Tibial artery (tissue), 4 donors: Measurements from ENCODE around the gene RAP1GAP2.

Experiments
- DNase-seq, 2 donors: peaks; one replicate each; pipeline ENCODE4 v3.0.0-alpha.2; 2019
- H3K27ac ChIP-seq, 2 donors: fragments of 200-600 bp; sonication (generic) in 1 of 2; 1 replicate in 1 of 2; 2 replicates in 1 of 2; pipeline ENCODE4 v1.5.1; 2018 to 2019; ENCODE audit warnings: mild to moderate bottlenecking in 1 of 2
- H3K27me3 ChIP-seq, 2 donors: fragments of 200-600 bp; sonication (generic) in 1 of 2; one replicate each; pipeline versions ENCODE4 v1.5.1 to v1.6.0; 2016 to 2019
- H3K36me3 ChIP-seq, 3 donors: fragments of 200-600 bp; sonication (generic) in 2 of 3; one replicate each; pipeline ENCODE4 v1.5.1; 2016 to 2019; ENCODE audit warnings: mild to moderate bottlenecking in 2 of 3
- H3K4me1 ChIP-seq, 4 donors: fragments of 200-600 bp; sonication (generic) in 2 of 4; 1 replicate in 3 of 4; 2 replicates in 1 of 4; pipeline ENCODE4 v1.5.1; 2016 to 2019
- H3K4me3 ChIP-seq, 2 donors: fragments of 200-600 bp; sonication (generic) in 1 of 2; 1 replicate in 1 of 2; 2 replicates in 1 of 2; pipeline ENCODE4 v1.5.1; 2018 to 2019; ENCODE audit warnings: mild to moderate bottlenecking in 2 of 2
- H3K9me3 ChIP-seq, 3 donors: fragments of 200-600 bp; sonication (generic) in 1 of 3; one replicate each; pipeline ENCODE4 v1.5.1; 2016 to 2019
- CTCF ChIP-seq, 2 experiments: fragments of 200-600 bp in 1 of 2; fragments of 450-650 bp in 1 of 2; IDR thresholded peaks; one replicate each; pipeline ENCODE4 v1.5.1; 2017 to 2019; ENCODE audit warnings: antibody characterized with exemption in 2 of 2, mild to moderate bottlenecking in 1 of 2, moderate library complexity in 1 of 2
- intact Hi-C: fragments of 100-400 bp; cut with DNase I; formaldehyde crosslinking; loops from one replicate; pipeline ENCODE4 v1.15.0; 2023; ENCODE audit warnings: low total_unique reads

Gene RAP1GAP2

GRCh38 chr17:2892305-2892971 is 96.2 kb downstream of the RAP1GAP2 start:
- no peaks in the 10 kb centered on the region for H3K9me3 ChIP-seq
- no peak overlapping the region for H3K27ac ChIP-seq
- DNase-seq = no peak
- H3K36me3 ChIP-seq = no peaks in the 10 kb centered on the region
- H3K4me1 ChIP-seq = no peaks in the 10 kb centered on the region
- H3K4me3 ChIP-seq = no peak overlapping the region
- TF ChIP-seq CTCF (IDR thresholded peaks at IDR 0.05) = no peak
- H3K27me3 ChIP-seq = no peaks in the 10 kb centered on the region
- intact Hi-C loops = no loop called here

DNA sequence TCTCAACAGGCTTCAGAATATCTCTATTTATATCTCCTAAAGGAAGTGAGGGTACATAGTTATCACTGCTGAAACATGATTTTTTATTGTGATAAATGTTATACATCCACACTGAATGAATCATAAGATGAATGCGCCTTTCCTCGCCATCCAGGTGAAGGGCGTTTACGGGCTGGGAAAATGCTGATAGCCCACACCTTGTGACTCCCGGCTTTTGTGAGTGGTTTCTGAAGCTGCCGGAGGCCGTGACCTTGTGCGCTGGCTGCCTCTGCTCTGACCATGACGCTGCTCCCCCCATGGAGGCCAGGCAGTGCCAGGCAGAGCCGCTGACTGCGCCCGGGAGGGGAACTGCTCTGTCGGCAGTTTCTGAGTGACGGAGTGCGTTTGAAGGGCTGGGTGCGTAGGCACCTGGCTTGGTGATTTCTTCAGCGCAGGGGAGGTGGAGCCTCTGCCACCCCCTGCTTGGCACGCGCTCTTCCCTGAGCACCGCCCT is 97.2 kb downstream of the RAP1GAP2 start:
- DNase-seq = no peak
- Histone ChIP-seq H3K27ac (no peak overlapping the region), H3K36me3 (no peaks in the 10 kb centered on the region), H3K9me3 (no peaks in the 10 kb centered on the region), H3K4me3 (no peak overlapping the region), H3K4me1 (no peaks in the 10 kb centered on the region), H3K27me3 (no peaks in the 10 kb centered on the region)
- intact Hi-C loops = no loop called here
- TF ChIP-seq CTCF (IDR thresholded peaks at IDR 0.05) = no peak

GRCh38 chr17:2894782-2895181 is 98.5 kb downstream of the RAP1GAP2 start:
- no peaks in the 10 kb centered on the region for H3K27me3 ChIP-seq
- no peaks in the 10 kb centered on the region for H3K4me1 ChIP-seq
- H3K27ac ChIP-seq = no peak overlapping the region
- DNase-seq = no peak
- TF ChIP-seq CTCF (IDR thresholded peaks at IDR 0.05) = no peak
- no peaks in the 10 kb centered on the region for H3K9me3 ChIP-seq
- no peak overlapping the region for H3K4me3 ChIP-seq
- no peaks in the 10 kb centered on the region for H3K36me3 ChIP-seq
- intact Hi-C loops = no loop called here

DNA sequence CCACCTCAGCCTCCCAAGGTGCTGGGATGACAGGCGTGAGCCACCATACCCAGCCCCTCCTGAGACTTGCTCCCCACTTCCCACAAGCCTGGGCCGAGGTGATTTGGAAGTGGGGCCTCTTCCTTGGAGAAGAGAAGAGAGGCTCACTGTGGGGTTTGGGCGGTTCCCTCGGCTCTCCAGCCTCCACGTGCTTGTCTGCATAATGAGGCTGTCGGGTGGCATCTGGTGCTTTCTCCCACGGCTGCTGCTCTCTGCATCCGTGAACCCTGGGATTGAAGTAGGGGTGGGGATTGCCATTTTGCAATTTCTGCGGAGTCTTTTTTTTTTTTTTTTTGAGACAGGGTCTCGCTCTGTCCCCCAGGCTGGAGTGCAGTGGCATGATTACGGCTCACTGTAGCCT is 101.4 kb downstream of the RAP1GAP2 start:
- DNase-seq = no peak
- Histone ChIP-seq H3K27ac (no peak overlapping the region), H3K4me3 (no peak overlapping the region), H3K4me1 (no peaks in the 10 kb centered on the region), H3K27me3 (no peaks in the 10 kb centered on the region), H3K36me3 (no peaks in the 10 kb centered on the region), H3K9me3 (no peaks in the 10 kb centered on the region)
- intact Hi-C loops = no loop called here
- TF ChIP-seq CTCF (IDR thresholded peaks at IDR 0.05) = no peak

GRCh38 chr17:2898255-2898926 is 102.2 kb downstream of the RAP1GAP2 start:
- no peak for DNase-seq
- intact Hi-C loops = no loop called here
- no peak overlapping the region for H3K27ac ChIP-seq

More at GRCh38 chr17:2898255-2898926, 102.2 kb downstream of the RAP1GAP2 start:
- no peak overlapping the region for H3K4me3 ChIP-seq
- H3K4me1 ChIP-seq = no peaks in the 10 kb centered on the region
- H3K27me3 ChIP-seq = no peaks in the 10 kb centered on the region
- no peak for TF ChIP-seq CTCF (IDR thresholded peaks at IDR 0.05)
- no peaks in the 10 kb centered on the region for H3K9me3 ChIP-seq
- H3K36me3 ChIP-seq = no peaks in the 10 kb centered on the region
